ENCODE data around the gene ZNRF1. TPM values are rescaled to one million over a fixed set of nuclear protein-coding genes. Genes with fewer than 3 reads are reported as not detected.
A peak's percentile ranks its signal among the peaks of the same experiment; 100 is the strongest.

The ZNRF1 gene
- total and polyA plus RNA-seq, 2 of the 13 experiments (the other 11 are each of a cell fraction or from before 2014, with no cell fraction given) = 43.9 to 58.7 TPM

DNA sequence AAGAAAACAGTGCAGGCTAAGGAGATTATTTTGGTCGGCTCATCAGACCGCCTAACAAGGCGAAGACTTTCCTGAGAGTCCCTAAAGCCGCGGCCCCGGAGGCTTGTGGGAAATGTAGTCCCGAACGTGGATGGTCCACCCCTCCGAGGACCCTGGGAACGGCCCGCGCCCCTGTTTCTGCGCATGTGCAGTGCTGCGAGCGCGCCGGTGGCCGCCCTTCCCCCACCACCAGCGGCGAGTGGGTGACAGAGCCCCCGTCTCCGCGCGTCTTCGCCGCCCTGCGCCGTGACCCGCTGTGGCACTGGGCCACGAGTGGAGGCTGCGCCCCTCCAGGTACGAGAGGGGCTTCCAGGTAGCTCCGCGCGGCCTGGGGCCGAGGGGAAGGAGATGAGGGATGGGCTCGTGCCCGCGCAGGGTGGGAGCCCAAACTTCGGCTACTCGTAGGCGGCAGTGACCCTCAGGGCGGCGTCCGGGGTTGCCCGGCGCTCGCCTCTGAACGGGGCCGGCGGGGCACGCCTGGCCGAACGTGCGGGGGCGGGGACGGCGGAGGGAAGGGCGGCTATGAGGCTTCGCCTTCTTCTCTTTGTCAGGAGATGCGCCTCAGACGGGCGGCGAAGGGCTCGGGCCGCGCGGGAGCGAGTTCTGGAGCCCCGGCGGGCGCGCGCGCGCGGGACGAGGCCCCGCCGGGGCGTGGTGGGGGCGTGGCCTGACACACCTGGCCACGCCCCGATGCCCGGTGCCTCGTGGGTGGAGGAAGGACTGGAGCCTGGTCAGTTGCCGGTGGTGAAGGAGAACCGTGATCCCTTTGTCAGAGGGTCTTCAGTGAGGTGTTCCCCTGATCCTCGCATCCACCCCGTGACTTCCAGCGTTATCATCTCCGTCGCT lies 149.7 kb downstream of the ZNRF1 start, which contains the start of gene ZFP1 (continued):
- peak; percentile 89; the same call in 1 of the 2 replicates for TF ChIP-seq ZSCAN20 (CRISPR knock-in tag; IDR thresholded peaks at IDR 0.05; ENCODE audit: borderline replicate concordance)
- TF ChIP-seq HNF1A (IDR thresholded peaks at IDR 0.05; ENCODE audit: low read depth) = no peak; the same call in 1 of the 2 replicates
- TF ChIP-seq HNF1A (CRISPR knock-in tag; IDR thresholded peaks at IDR 0.05; ENCODE audit: borderline replicate concordance) = peak; percentile 80
- 0 out of 2 replicates have a peak, but pooled peaks have one; percentile 48 for TF ChIP-seq FUBP1 (CRISPR knock-in tag; IDR thresholded peaks at IDR 0.05; ENCODE audit: borderline replicate concordance)
- no peak; the same call in 1 of the 2 replicates for TF ChIP-seq ZSCAN9 (CRISPR knock-in tag; IDR thresholded peaks at IDR 0.05; ENCODE audit: borderline replicate concordance)
- TF ChIP-seq ZNF646 (CRISPR knock-in tag; IDR thresholded peaks at IDR 0.05) = no peak
- TF ChIP-seq KDM5A (IDR thresholded peaks at IDR 0.05; ENCODE audit: borderline replicate concordance, low read length) = peak; percentile 90
- no peak for TF ChIP-seq NAIF1 (CRISPR knock-in tag; IDR thresholded peaks at IDR 0.05; ENCODE audit: borderline replicate concordance)
- TF ChIP-seq ZNF264 (CRISPR knock-in tag; IDR thresholded peaks at IDR 0.05) = no peak
- TF ChIP-seq ZNF644 (CRISPR knock-in tag; IDR thresholded peaks at IDR 0.05; ENCODE audit: low read depth) = no peak
- TF ChIP-seq, protein P1, sequence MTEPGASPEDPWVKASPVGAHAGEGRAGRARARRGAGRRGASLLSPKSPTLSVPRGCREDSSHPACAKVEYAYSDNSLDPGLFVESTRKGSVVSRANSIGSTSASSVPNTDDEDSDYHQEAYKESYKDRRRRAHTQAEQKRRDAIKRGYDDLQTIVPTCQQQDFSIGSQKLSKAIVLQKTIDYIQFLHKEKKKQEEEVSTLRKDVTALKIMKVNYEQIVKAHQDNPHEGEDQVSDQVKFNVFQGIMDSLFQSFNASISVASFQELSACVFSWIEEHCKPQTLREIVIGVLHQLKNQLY (CRISPR knock-in tag; IDR thresholded peaks at IDR 0.05) = peak; percentile 16; the same call in 1 of the 2 replicates
- TF ChIP-seq ZBTB20 (CRISPR knock-in tag; IDR thresholded peaks at IDR 0.05; ENCODE audit: borderline replicate concordance, low read depth) = peak; percentile 48; the same call in 1 of the 2 replicates
- TF ChIP-seq WIZ (CRISPR knock-in tag; IDR thresholded peaks at IDR 0.05) = peak; percentile 86
- TF ChIP-seq LCORL (IDR thresholded peaks at IDR 0.05) = no peak
- peak; percentile 89 for TF ChIP-seq LCORL (CRISPR knock-in tag; IDR thresholded peaks at IDR 0.05)

Data from HepG2 (cell line).